Activated naive CD4-positive, alpha-beta T cell treated with anti-CD3 and anti-CD28 coated beads, Interleukin-2, amount 10 ng/mL, durations not matched to agents 7 days and 5 days (primary cell): ENCODE results near the gene RABL3.
"Not testable (repeated sequence)": the region's sequence is repeated elsewhere in the genome, so short reads cannot be mapped to it uniquely, and the experiment has no call there.

Experiments
- CTCF ChIA-PET: fragments of 350-600 bp; sonication (Branson Sonifier 250); formaldehyde crosslinking; loops from one replicate; lab custom pipeline; 2021; ENCODE audit warnings: antibody characterized with exemption; lab: Charles Lee
- DNase-seq: peaks from one replicate; pipeline ENCODE4 v3.0.0-alpha.2; 2020
- H3K27ac Mint-ChIP-seq: one replicate; pipeline ENCODE4 v1.8.0; 2021; ENCODE audit warnings: mild to moderate bottlenecking, moderate library complexity, mixed read lengths
- H3K27me3 Mint-ChIP-seq: one replicate; pipeline ENCODE4 v1.8.0; 2021; ENCODE audit warnings: mild to moderate bottlenecking, mixed read lengths
- H3K36me3 Mint-ChIP-seq: one replicate; pipeline ENCODE4 v1.8.0; 2021; ENCODE audit warnings: mixed read lengths
- H3K4me1 Mint-ChIP-seq: one replicate; pipeline ENCODE4 v1.8.0; 2021; ENCODE audit warnings: mixed read lengths
- H3K4me3 Mint-ChIP-seq: one replicate; pipeline ENCODE4 v1.8.0; 2021; ENCODE audit warnings: mild to moderate bottlenecking, moderate library complexity, mixed read lengths
- H3K9me3 Mint-ChIP-seq: one replicate; pipeline ENCODE4 v1.8.0; 2021; ENCODE audit warnings: mixed read lengths

The RABL3 gene

DNA sequence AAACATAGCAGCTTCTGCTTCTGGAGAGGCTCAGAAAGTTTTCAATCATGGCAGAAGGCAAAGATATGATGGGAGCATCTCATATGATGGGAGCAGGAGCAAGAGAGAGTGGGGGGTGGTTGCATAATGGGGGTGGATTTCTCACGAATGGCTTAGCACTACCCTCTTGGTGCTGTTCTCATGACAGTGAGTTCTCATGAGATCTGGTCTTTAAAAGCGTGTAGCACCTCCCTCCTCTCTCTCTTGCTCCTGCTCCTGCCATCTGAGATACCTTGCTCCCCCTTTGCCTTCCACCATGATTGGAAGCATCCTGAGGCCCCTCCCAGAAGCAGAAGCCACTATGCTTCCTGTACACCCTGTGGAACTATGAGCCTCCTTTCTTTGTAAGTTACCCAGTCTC, 82.5 kb downstream of the RABL3 start:
- DNase-seq = no peak
- Mint-ChIP-seq H3K36me3 (no peaks in the 10 kb centered on the region), H3K9me3 (no peaks in the 10 kb centered on the region), H3K27ac (no peak overlapping the region), H3K4me3 (no peak overlapping the region), H3K4me1 (no peaks in the 10 kb centered on the region), H3K27me3 (peaks cover 15% of the 10 kb centered on the region)
- CTCF ChIA-PET = no interaction called here

DNA sequence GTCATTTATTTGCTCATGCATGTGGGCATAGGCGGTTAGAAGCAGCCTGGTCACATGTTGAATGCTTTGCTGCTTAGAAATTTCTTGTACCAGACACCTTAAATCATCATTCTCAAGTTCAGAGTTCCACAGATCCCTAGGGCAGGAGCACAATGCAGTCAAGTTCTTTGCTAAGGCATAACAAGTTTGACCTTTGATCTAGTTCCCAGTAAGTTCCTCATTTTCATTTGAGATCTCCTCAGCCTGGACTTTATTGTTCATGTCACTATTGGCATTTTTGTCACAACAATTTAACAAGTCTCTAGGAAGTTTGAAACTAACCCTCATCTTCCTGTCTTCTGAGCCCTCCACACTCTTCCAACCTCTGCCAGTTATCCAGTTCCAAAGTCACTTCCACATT, 83.0 kb downstream of the RABL3 start:
- no peaks in the 10 kb centered on the region for H3K4me1 Mint-ChIP-seq
- H3K36me3 Mint-ChIP-seq = no peaks in the 10 kb centered on the region
- H3K4me3 Mint-ChIP-seq = no peak overlapping the region
- no peak for DNase-seq
- H3K27me3 Mint-ChIP-seq = peaks cover 15% of the 10 kb centered on the region
- no peaks in the 10 kb centered on the region for H3K9me3 Mint-ChIP-seq
- H3K27ac Mint-ChIP-seq = no peak overlapping the region
- CTCF ChIA-PET = no interaction called here

- no peaks in the 10 kb centered on the region for H3K9me3 Mint-ChIP-seq
- CTCF ChIA-PET = interaction anchor here (1.3 kb wide), 1 partner anchor 92 kb away, joined by 3 read pairs; no protein-coding TSS in a partner anchor
- DNase-seq = no peak
- no peaks in the 10 kb centered on the region for H3K27me3 Mint-ChIP-seq
- no peak overlapping the region for H3K27ac Mint-ChIP-seq
- no peaks in the 10 kb centered on the region for H3K36me3 Mint-ChIP-seq
- no peak overlapping the region for H3K4me3 Mint-ChIP-seq
- H3K4me1 Mint-ChIP-seq = no peaks in the 10 kb centered on the region
Observed at GRCh38 chr3:120652896-120653545, 89.3 kb downstream of the RABL3 start.

DNA sequence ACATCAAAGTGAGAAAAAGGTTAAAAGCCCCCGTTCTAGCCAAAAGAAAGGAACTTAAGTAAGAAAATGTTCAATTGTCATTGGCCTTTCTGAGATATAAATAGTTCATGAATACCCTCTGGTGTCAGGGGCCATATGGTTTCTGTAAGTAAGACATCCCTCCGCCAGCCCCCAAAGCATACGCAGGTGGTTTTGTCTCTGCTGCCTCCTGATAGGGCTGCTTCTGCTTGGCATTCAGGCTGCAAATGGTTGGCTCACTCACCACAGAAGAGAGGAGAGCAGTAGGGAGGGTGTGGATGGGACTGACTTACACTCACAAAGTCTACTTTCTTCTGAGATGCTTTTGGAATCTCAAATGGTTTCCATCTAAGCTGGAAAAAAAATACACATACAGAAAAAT, 90.0 kb downstream of the RABL3 start:
- no peak overlapping the region for H3K4me3 Mint-ChIP-seq
- CTCF ChIA-PET = interaction anchor here (1.3 kb wide), 1 partner anchor 91 kb away, joined by 3 read pairs; no protein-coding TSS in a partner anchor

DNA sequence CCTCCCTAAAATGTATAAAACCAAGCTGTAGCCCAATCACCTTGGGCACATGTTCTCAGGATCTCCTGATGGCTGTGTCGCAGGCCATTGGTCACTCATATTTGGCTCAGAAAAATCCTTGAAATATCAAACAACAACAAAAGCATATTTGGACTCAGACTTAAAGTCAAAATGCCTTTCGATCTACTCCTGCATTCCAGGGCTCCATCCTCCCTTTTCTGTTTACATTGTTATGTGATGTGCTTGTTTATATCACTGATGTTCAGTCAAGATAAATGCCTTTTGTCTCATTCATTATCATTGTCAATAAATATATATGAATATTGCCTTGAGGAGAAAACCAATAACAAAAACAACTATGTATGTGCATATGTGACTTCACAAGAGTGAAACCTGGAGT, 92.0 kb downstream of the RABL3 start:
- CTCF ChIA-PET = no interaction called here
- Mint-ChIP-seq H3K27ac (no peak overlapping the region), H3K9me3 (no peaks in the 10 kb centered on the region), H3K36me3 (no peaks in the 10 kb centered on the region), H3K27me3 (no peaks in the 10 kb centered on the region), H3K4me3 (no peak overlapping the region), H3K4me1 (no peaks in the 10 kb centered on the region)
- no peak for DNase-seq

More for the DNA sequence above, 90.0 kb downstream of the RABL3 start:
- H3K4me1 Mint-ChIP-seq = no peaks in the 10 kb centered on the region
- no peak for DNase-seq
- H3K9me3 Mint-ChIP-seq = no peaks in the 10 kb centered on the region
- H3K36me3 Mint-ChIP-seq = no peaks in the 10 kb centered on the region
- no peak overlapping the region for H3K27ac Mint-ChIP-seq
- H3K27me3 Mint-ChIP-seq = no peaks in the 10 kb centered on the region

DNA sequence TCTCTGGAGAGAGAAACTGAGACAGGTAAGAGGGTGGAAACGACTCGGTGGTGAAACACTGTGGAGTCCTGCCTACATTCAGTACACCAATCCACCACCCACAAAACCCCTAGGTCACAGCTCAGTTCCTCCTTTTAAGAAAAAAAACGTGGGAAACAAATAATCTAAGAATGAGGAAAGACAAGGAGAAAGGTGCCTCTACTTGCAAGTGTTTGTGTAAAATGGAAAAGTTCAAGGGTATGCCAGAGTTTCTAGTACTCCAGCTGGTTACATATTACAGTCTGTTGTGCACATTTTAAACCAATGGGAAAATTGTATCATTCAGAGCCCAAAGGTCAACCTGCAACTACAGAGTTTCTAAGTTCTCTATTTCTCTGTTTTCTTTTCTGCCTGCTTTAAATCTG, 92.5 kb downstream of the RABL3 start:
- H3K27me3 Mint-ChIP-seq = no peaks in the 10 kb centered on the region
- no peaks in the 10 kb centered on the region for H3K4me1 Mint-ChIP-seq
- no peak overlapping the region for H3K4me3 Mint-ChIP-seq
- no peak for DNase-seq
- H3K9me3 Mint-ChIP-seq = no peaks in the 10 kb centered on the region
- H3K27ac Mint-ChIP-seq = no peak overlapping the region
- H3K36me3 Mint-ChIP-seq = no peaks in the 10 kb centered on the region
- CTCF ChIA-PET = no interaction called here

- no peak overlapping the region for H3K27ac Mint-ChIP-seq
- no peak for DNase-seq
- H3K27me3 Mint-ChIP-seq = no peaks in the 10 kb centered on the region
- no peaks in the 10 kb centered on the region for H3K4me1 Mint-ChIP-seq
- CTCF ChIA-PET = no interaction called here
- H3K36me3 Mint-ChIP-seq = no peaks in the 10 kb centered on the region
- H3K4me3 Mint-ChIP-seq = no peak overlapping the region
- H3K9me3 Mint-ChIP-seq = no peaks in the 10 kb centered on the region
Observed at GRCh38 chr3:120648290-120648689, 94.0 kb downstream of the RABL3 start.

DNA sequence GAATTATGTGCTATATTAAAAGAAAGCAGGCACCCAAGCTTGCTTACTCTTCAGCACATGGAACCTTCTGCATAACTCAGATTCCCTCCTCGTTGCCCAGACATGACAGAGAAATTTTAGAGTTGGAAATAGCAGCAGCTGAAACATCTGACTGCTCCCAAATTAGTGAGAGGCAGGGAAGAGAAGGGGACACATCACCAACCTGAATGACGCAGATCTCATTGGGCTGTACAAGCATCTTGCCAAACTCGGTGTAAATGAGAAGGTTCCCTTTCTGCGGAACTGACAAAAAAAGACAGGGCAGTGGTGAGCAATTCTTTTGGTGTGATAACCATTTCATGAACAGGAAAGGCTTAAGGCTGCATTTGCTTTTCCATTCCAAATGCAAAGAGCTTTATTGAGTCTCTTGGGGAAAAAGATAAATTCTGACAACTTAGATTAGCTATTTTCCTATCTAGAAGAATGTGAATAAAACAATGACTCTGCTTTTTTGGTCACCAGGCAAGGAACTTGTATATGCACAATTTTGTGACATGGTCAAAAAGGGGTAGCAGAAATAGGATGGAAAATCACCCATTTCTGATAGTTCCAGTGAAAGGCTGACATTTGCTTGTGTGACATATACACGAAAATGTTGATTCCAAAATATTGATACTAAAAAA, 95.4 kb downstream of the RABL3 start:
- Mint-ChIP-seq H3K27ac (no peak overlapping the region), H3K4me3 (no peak overlapping the region), H3K27me3 (no peaks in the 10 kb centered on the region), H3K4me1 (no peaks in the 10 kb centered on the region), H3K36me3 (no peaks in the 10 kb centered on the region), H3K9me3 (no peaks in the 10 kb centered on the region)
- CTCF ChIA-PET = no interaction called here
- DNase-seq = no peak

DNA sequence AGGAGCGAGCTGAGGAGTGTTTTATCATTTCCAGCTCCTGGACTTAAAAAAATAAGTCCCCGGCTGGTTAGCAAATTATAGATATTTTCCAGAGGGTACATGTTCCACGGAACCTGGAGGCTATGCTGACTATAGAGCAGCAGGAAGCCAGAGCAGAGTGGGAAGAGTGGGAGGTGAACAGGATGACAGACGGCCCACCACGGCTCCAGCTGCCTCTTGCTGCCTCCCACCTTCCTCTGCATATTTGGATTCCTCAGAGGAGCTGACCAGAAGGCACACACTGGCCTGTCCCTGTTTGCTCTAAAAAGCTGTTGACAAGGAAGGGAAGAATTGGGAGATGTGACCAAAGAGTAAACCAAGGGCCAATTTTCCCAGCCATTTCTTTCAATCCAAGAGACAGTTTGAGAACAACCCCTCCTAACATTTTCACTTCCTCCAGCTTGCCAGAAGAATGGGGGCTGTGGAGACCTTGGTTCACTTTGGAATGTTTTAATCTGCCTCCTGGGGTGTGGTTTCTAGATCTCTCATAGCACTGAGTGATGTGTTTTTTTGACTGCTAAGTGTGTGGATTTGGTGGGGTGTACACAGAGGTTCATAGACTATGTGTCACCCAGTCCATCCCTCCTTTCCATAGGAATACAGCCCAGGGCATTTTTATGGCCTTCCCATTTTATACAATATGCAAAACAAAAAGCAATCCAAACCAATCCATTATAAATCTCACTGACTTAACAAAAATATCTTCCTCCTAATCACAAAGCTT, 97.1 kb downstream of the RABL3 start:
- H3K9me3 Mint-ChIP-seq = no peaks in the 10 kb centered on the region
- H3K36me3 Mint-ChIP-seq = no peaks in the 10 kb centered on the region
- CTCF ChIA-PET = no interaction called here
- no peaks in the 10 kb centered on the region for H3K27me3 Mint-ChIP-seq
- no peak overlapping the region for H3K27ac Mint-ChIP-seq
- peaks cover 2% of the 10 kb centered on the region for H3K4me1 Mint-ChIP-seq
- no peak for DNase-seq
- no peak overlapping the region for H3K4me3 Mint-ChIP-seq

DNA sequence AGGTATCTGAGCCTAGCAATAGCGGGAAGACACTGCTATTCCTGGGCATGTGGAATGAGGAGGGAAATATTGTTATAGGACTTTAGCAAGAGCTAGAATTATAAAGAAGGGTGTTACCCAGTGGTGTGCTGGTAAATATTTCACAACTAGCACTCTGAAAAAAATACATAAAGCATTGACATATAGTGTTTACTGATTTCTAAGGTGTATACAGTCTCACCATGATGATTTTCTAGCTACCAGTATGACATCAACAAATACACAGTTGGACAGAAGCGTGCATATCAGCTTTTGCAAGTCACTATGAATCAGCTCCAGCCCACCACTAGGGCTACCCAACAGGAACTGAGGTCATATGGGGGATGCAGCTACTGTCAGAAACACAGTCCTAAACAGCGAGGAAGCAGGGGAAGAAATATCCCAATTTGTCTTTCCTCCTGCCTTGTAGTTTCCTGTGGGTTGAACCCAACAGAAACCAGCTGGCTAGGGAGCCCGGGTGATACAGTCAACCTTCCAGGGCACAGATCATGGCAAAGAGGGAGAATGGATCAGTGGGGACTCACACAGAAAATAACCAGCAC, 99.9 kb downstream of the RABL3 start:
- H3K9me3 Mint-ChIP-seq = peaks cover 7% of the 10 kb centered on the region
- H3K4me1 Mint-ChIP-seq = peaks cover 10% of the 10 kb centered on the region
- no peak for DNase-seq
- no peaks in the 10 kb centered on the region for H3K36me3 Mint-ChIP-seq
- no peak overlapping the region for H3K4me3 Mint-ChIP-seq
- CTCF ChIA-PET = interaction anchor here (1.2 kb wide), 1 partner anchor 153 kb away, joined by 3 read pairs; no protein-coding TSS in a partner anchor
- H3K27ac Mint-ChIP-seq = no peak overlapping the region
- H3K27me3 Mint-ChIP-seq = no peaks in the 10 kb centered on the region

GRCh38 chr3:120641696-120642246, 100.5 kb downstream of the RABL3 start:
- no peak overlapping the region for H3K27ac Mint-ChIP-seq
- no peak overlapping the region for H3K4me3 Mint-ChIP-seq
- DNase-seq = no peak
- H3K9me3 Mint-ChIP-seq = peaks cover 7% of the 10 kb centered on the region
- no peaks in the 10 kb centered on the region for H3K27me3 Mint-ChIP-seq
- no peaks in the 10 kb centered on the region for H3K36me3 Mint-ChIP-seq
- peaks cover 10% of the 10 kb centered on the region for H3K4me1 Mint-ChIP-seq
- CTCF ChIA-PET = no interaction called here

GRCh38 chr3:120640231-120640630, 102.1 kb downstream of the RABL3 start:
- CTCF ChIA-PET = no interaction called here
- Mint-ChIP-seq H3K27me3 (no peaks in the 10 kb centered on the region), H3K4me1 (peaks cover 10% of the 10 kb centered on the region), H3K9me3 (peaks cover 7% of the 10 kb centered on the region), H3K4me3 (no peak overlapping the region), H3K36me3 (no peaks in the 10 kb centered on the region), H3K27ac (no peak overlapping the region)
- no peak for DNase-seq

GRCh38 chr3:120638820-120639219, 103.5 kb downstream of the RABL3 start:
- H3K36me3 Mint-ChIP-seq, H3K27me3 Mint-ChIP-seq, H3K27ac Mint-ChIP-seq, CTCF ChIA-PET, H3K4me3 Mint-ChIP-seq, DNase-seq, H3K9me3 Mint-ChIP-seq: not testable (repeated sequence)
- peaks cover 10% of the 10 kb centered on the region for H3K4me1 Mint-ChIP-seq

DNA sequence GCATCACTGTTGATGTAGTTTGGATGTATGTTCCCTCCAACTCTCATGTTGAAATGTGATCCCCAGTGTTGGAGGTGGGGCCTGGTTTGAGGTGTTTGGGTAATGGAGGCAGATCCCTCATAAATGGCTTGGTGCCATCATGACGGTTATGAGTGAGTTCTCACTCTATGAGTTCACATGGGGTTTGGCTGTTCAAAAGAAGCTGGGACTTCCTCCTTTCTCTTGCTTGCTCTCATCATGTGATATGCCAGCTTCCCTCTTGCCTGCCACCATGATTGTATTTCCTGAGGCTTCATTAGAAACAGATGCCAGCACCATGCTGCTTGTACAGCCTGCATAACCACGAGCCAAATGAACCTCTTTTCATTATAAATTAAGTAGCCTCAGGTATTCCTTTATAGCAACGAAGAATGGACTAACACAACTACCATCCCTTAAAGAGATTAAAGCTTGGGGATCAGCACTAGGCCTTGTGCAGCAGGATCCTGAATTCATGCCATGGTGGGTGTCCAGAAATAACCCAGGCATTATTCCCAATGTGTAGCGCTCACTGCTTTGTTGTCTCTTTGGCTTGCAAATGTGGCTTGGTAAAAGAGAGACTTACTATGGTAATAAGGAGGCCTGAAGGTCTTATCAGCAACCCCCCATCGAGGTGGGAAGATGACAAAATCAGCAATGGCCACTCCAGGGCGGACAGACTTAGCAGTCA, 104.3 kb downstream of the RABL3 start:
- CTCF ChIA-PET = no interaction called here
- H3K4me3 Mint-ChIP-seq = no peak overlapping the region
- peaks cover 7% of the 10 kb centered on the region for H3K9me3 Mint-ChIP-seq
- no peaks in the 10 kb centered on the region for H3K27me3 Mint-ChIP-seq
- no peak for DNase-seq
- no peaks in the 10 kb centered on the region for H3K36me3 Mint-ChIP-seq
- H3K4me1 Mint-ChIP-seq = peaks cover 10% of the 10 kb centered on the region
- no peak overlapping the region for H3K27ac Mint-ChIP-seq
